ENCODE measurements around the gene CPTP.

The CPTP gene

DNA sequence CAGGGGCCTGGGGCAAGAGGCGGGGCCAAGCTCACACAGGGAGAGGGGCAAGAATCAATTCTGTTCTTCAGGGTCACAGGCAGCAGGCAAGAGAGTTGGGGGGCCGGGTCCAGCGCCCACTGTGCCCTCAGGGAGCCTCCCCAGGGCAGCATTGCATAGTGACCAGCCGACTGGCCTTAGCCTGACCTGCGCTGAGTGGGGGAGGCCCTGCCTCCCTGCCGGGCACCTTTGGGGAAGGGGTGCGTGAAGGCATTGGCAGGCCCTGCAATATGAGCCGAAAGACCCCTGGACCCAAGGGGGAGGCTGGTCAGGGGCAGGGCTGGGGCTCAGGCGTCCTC lies 32.2 kb upstream of the CPTP start:
- DNase-seq (ENCODE audit: low read depth in 3 of 3), result no peak

DNA sequence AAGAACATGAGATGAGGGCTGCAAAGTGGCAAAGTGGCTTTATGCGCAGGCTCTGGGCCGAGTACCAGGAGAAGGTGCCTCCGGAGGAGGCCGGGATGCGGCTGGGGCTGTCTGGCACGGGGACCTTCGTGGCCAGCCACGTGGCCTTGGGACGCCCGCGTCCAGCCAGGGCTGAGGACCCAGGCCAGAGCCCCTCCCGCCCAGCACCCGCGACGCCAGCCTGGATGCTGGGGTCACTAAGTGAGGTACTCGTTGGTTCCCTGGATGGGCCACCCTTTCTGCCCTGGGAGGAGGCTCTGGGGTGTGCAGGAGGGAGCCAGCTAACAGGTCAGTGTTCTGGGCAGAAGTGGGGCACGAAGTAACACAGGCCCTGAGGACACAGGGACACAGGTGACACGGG lies 31.8 kb upstream of the CPTP start:
- no peak for DNase-seq (ENCODE audit: low read depth in 3 of 3)

DNA sequence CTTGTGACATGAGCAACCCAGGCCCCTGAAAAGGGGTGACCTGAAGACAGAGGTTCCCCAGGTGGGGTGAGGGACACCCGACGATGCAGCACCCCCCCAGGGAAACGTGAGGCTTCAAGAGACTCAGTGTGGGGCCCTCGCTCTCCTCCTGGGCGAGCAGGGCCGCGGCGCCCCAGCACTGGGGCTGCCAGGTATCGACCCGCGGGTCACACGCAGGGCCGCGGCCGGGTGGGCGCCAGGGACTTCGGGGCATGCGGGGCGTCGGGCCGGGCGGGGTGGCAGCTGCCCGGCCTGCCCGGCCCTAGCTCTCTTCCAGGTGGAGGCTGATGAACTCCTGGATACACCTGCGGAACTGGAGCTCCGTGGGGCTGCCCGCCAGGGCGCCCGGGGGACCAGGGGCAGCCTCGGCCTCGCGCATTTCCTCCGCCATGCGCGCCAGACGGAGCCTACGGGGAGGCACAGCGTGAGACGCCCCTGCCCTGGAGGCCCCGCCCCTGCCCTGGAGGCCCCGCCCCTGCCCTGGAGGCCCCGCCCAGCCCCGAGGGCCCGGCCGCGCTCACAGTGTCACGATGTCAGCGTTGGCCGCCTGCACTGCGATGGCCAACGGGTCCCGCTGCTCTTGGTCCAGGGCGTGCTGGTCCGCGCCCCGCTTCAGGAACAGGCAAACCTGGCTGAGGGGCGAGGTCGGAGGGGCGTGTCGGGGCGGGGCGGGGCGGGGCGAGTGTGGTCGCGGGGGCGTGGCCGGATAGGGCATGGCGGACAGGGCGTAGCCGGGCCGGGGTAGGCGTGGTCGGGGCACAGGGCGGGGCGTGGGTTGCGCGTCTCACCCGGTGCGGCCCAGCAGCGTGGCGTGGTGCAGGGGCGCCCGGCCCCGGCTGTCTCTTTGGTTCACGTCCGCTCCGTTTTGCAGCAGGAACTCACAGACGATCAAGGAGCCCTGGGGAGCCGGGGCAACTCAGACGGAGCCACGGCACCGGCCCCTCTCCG lies 31.0 kb upstream of the CPTP start:
- no peak for DNase-seq (ENCODE audit: low read depth in 3 of 3)

- no peak for DNase-seq (ENCODE audit: low read depth in 3 of 3)
Measured at GRCh38 chr1:1294250-1294890, 30.2 kb upstream of the CPTP start.

DNA sequence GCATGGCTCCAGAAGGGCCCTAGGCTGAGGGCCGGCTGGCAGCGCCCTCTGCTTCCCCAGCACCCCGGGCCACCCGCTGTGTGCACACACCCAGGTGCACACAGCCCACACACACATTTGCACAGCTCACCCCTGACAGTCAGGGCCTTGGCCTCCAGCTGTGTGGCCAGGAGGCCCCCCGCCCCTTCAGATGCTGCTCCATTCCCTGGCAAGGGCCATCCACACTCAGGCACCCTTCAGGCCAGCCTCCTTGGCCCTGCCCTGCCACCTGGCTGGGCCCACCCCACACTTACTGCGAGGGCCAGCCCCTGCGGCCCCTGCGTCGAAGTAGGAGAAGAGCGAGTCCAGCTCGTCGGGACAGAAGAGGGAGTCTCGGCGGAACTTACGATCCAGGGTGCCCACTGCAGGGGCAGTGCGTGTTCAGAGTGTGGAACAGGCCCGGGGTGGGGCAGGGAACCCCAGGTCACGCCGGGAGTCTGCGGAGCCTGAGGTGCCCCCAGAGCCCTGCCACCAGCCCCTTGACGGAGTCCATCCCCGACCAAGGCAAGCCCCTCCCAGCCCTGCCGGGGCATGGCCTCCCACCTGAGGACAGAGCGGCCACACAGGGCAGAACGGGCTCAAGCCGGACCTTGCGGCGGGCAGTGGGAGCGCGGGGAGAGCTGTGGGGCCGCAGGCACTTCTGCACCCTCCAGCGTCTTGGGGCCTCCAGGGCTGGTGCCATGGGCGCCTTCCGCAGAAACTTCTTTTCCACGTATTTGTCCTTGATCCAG lies 29.3 kb upstream of the CPTP start:
- DNase-seq (ENCODE audit: low read depth in 3 of 3), result no peak

- no peak for DNase-seq (ENCODE audit: low read depth in 3 of 3)
Measured at GRCh38 chr1:1296070-1297061, 28.2 kb upstream of the CPTP start.

- no peak for DNase-seq (ENCODE audit: low read depth in 3 of 3)
Measured at GRCh38 chr1:1297802-1298424, 26.7 kb upstream of the CPTP start.

DNA sequence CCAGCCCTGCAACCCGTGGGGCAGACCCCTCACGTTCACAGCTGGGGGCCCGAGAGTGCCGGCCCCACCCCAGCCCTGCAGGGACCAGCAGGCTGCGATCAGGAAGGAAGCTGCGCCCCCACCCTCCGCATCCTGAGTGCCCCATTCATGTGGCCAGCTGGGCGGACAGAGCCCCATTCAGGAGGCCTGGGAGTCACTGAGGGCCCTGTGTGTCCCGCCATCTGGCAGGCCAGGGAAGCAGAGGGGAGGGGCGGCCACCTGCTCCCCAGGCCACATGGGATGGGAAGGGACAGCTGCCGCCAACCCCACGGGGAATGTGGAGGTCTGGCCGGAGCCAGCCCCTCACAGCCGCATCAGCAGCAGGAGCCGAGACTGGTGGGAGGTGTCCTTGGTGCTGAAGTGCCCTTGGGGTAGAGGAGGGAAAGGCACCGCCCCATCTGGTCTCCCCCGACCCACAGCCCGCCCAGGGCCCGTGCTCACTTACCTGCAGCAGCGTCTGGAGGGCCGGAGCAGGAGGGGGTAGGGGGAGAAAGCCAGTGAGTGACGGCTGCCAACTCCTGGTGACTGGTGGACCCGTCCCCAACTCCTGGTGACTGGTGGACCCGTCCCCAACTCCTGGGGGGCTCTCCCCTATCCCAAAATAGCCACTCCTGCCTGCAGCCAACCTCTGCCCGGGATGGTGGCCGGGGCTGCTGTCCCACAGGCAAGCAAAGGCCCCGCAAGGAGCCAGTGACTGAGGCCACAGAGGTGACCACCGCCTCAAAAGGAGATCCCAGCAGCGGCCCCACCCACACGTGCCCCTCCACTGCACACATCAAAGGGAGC lies 25.5 kb upstream of the CPTP start:
- no peak for DNase-seq (ENCODE audit: low read depth in 3 of 3)

DNA sequence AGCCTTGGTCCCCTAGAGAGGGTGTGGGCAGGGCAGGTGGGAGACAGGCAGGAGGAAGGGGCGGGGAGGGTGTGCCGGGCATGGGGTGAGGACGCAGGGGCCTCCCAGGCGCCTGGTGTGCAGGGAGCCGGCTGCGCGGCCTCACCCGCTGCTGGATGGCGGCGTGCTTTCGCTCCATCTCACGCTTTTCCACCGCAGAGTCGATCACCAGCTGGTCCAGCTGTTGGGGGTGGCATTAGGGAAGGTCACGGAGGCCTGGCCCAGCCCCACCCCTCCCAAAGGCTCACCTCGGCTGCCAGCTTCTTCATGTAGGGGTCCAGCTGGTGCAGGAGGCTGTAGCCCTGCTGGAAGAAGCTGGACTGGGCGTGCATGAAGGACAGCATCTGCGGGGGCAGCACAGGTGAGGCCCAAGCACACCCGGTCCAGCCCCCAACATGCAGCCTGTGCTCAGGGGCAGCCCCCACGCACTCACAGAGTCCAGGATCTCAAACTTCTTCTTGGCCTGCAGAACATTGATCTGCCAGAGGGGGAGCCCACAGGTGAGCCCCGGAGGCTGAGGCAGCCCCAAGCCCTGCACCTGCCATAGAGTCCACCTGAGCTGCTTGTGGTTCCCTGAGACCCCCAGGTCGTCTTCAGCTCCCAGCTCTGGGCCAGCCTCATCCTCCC lies 24.8 kb upstream of the CPTP start:
- no peak for DNase-seq (ENCODE audit: low read depth in 3 of 3)

DNA sequence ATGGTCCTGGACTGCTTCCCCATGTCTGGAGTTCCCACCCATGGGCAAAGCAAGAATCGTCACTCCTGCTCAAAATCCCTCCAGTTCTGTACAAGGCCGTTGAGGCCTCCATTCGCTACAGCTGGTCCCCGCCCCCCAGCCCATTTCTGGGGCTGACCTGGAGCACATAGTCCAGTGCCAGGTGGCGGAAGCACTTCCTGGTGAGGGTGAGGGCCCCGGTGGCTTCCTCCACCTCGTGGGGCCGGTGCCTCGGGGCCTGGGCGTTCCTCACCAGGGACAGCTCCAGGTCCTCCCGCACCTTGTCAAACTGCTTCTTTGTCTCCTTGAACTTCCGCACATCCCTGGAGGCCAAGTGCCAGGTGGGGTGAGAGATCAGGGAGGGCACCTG lies 24.3 kb upstream of the CPTP start:
- no peak for DNase-seq (ENCODE audit: low read depth in 3 of 3)

- no peak for DNase-seq (ENCODE audit: low read depth in 3 of 3)
Measured at GRCh38 chr1:1302006-1302430, 22.6 kb upstream of the CPTP start.

DNA sequence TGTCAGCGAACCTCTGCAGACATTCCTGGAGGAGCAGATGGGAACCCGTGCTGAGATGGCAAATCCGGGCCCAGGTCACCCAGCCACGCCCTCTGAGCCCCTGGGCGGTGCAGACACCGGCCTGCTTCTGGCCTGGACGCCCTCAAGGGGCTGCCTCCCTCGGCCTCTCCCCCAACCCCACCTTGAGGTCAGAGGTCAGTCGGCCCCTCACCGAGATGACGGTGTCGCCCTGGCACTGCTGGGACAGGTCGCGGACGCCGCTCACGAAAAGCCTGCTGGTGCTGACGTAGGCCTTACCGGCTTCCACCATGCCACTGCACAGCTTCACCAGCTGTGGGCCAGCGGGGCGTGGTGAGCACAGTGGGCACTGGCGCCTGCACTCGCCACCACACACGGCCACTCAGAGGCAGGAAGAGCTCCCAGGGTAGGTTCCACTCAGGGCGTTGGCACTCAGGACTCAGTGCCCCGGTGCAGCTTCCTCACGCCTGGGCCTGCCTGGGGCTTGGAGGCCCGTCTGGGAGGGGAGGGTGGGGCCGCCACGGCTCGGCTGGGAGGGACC lies 21.6 kb upstream of the CPTP start:
- no peak for DNase-seq (ENCODE audit: low read depth in 3 of 3)

DNA sequence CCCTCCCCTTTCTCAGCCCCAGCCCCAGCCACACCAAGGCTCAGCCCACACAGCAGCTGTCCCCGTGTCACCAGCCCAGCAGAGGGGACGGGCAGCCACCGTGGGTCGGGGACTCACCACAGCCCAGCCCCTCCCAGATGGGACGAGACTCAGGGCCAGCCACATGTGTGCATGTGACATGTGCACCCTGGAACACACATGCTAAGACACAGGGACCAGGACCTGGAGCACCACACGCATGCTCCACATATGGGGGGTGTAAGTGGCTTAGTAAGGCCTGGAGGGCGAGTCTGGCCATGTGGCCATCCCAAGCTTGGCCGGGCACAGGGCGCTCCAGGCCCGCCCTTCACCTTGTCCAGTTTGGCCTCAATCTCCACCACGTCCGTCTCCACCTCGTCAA lies 20.9 kb upstream of the CPTP start:
- no peak for DNase-seq (ENCODE audit: low read depth in 3 of 3)

DNA sequence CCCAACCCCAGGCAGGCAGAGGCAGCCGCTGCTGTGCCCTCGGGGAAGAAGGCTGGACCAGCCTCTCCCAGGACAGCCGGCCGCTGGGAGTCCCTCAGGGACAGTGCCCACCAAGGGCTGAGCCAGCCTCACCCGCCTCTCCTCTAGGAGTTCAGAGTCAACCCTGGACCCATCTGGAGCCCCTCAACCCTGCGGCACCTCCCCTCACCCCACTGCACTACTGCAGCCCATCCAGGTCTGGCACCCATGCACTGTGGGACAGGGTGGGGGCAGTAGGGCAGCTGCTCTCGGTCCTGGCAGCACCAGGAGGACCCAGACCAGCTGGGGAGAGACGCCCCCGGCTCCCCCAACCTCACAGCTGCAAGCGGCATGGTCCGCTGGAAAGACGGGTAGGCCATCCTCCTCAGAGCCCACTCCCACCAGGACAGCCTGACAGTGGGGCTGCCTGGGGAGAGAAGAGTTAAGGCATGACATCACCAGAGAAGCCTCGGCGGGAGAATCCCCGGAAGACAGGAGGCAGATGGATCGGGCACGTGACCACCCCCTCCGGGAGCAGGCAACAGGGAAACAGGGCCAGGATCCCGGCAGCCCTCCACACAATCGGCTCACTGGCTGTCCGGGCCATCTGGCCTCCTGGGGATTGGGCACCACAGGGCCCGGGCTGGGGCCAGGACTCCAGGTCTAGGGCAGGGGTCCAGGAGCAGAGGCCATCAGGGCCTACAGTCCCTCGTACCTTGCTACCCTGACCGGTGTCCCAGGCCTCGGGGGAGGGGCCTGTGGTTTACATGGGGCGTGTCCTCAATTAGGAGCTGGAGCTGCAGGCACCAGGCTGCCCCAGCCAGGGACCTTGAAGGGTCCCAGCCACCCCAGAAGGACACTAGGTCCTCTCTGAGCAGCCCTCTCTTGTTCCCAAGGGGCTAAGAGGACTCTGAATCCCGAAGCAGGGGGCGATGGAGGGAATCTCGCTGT lies 20.0 kb upstream of the CPTP start:
- DNase-seq (ENCODE audit: low read depth in 3 of 3), result no peak

- no peak for DNase-seq (ENCODE audit: low read depth in 3 of 3)
Measured at GRCh38 chr1:1305300-1306069, 19.1 kb upstream of the CPTP start.

GRCh38 chr1:1306070-1306660 lies 18.4 kb upstream of the CPTP start:
- DNase-seq (ENCODE audit: low read depth in 3 of 3), result no peak

Measured in stimulated activated CD4-positive, alpha-beta T cell treated with anti-CD3 and anti-CD28 coated beads, TNF-alpha, amount 100 ng/mL, for 48 hours (primary cell).